Measurements from ENCODE around the gene SMDT1.

GRCh38 chr22:42069801-42070516 is 9.5 kb upstream of the SMDT1 start:
- no peak for TF ChIP-seq CTCF (IDR thresholded peaks at IDR 0.05)
- no peak for TF ChIP-seq POLR2A (IDR thresholded peaks at IDR 0.05)

Measured in lower leg skin (tissue), 3 donors.